Measurements from ENCODE around the gene NUP210L.

DNA sequence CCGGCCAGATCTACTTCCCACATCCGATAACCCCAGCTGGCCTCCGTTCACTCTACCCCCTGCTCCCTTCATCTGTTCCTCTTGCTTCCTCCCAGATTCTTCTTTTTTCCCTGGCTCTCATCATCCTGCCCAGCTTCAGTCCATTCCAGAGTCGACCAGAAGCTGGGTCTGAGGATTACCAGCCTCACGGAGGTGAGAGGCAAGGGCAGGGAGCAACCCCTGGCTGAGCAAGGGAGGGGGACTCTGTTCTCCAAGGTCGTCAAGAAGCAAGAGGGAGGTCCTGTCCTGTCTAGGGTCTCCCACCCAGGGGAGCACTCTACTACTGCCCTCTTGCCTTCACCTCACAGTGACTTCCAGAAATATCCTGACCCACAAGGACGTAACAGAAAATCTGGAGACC lies 181.3 kb downstream of the NUP210L start:
- TF ChIP-seq ZSCAN20 (CRISPR knock-in tag; IDR thresholded peaks at IDR 0.05) (no peak), JUN (IDR thresholded peaks at IDR 0.05) (0 out of 5 replicates have a peak, but pooled peaks of 1 of the 2 experiments have one; percentile 6), POLR2A (IDR thresholded peaks at IDR 0.05; ENCODE audit: low read length) (no peak), CHD4 (IDR thresholded peaks at IDR 0.05; ENCODE audit: borderline replicate concordance) (no peak), RFX5 (IDR thresholded peaks at IDR 0.05) (no peak), KDM1A (IDR thresholded peaks at IDR 0.05; ENCODE audit: low read depth) (no peak), MAZ (IDR thresholded peaks at IDR 0.05; ENCODE audit: borderline replicate concordance, low read depth, low read length) (no peak)
- TF ChIP-seq, protein P1, sequence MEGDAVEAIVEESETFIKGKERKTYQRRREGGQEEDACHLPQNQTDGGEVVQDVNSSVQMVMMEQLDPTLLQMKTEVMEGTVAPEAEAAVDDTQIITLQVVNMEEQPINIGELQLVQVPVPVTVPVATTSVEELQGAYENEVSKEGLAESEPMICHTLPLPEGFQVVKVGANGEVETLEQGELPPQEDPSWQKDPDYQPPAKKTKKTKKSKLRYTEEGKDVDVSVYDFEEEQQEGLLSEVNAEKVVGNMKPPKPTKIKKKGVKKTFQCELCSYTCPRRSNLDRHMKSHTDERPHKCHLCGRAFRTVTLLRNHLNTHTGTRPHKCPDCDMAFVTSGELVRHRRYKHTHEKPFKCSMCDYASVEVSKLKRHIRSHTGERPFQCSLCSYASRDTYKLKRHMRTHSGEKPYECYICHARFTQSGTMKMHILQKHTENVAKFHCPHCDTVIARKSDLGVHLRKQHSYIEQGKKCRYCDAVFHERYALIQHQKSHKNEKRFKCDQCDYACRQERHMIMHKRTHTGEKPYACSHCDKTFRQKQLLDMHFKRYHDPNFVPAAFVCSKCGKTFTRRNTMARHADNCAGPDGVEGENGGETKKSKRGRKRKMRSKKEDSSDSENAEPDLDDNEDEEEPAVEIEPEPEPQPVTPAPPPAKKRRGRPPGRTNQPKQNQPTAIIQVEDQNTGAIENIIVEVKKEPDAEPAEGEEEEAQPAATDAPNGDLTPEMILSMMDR (IDR thresholded peaks at IDR 0.05): no peak
- TF ChIP-seq, protein P2, sequence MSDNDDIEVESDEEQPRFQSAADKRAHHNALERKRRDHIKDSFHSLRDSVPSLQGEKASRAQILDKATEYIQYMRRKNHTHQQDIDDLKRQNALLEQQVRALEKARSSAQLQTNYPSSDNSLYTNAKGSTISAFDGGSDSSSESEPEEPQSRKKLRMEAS (IDR thresholded peaks at IDR 0.05): no peak
